ENCODE results near the gene PALLD.
A peak's percentile ranks its signal among the peaks of the same experiment; 100 is the strongest.

DNA sequence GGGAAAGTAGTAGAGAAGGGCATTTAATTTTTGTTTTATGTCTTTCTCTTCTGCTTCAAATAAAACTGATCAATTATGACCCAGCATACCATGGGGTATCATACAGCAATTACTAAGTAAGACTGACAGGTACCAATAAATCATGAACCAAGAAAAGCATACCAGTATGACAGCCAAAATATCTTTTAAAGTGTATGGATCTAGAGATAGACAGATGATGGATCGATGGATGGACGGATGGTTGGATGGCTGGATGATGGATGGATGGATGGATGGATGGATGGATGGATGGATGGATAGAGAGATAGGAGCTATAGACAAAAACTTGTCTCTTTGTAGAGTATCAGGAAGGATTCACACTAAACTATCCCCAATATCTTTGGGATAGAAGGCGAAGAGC, 18.0 kb upstream of the PALLD start:
- TF ChIP-seq POLR2AphosphoS5 (IDR thresholded peaks at IDR 0.05; ENCODE audit: insufficient read depth, low read depth, low read length): no peak
- no peak for TF ChIP-seq EZH2 (IDR thresholded peaks at IDR 0.05; ENCODE audit: borderline replicate concordance, low read depth, low read length, severe bottlenecking)
- TF ChIP-seq, protein P1, sequence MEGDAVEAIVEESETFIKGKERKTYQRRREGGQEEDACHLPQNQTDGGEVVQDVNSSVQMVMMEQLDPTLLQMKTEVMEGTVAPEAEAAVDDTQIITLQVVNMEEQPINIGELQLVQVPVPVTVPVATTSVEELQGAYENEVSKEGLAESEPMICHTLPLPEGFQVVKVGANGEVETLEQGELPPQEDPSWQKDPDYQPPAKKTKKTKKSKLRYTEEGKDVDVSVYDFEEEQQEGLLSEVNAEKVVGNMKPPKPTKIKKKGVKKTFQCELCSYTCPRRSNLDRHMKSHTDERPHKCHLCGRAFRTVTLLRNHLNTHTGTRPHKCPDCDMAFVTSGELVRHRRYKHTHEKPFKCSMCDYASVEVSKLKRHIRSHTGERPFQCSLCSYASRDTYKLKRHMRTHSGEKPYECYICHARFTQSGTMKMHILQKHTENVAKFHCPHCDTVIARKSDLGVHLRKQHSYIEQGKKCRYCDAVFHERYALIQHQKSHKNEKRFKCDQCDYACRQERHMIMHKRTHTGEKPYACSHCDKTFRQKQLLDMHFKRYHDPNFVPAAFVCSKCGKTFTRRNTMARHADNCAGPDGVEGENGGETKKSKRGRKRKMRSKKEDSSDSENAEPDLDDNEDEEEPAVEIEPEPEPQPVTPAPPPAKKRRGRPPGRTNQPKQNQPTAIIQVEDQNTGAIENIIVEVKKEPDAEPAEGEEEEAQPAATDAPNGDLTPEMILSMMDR (IDR thresholded peaks at IDR 0.05; ENCODE audit: extremely low read depth in 1 of 2, insufficient read depth in 1 of 2, low read depth in 1 of 2, low read length in 2 of 2): no peak
- peak; percentile 21 for TF ChIP-seq POLR2A (IDR thresholded peaks at IDR 0.05; ENCODE audit: low read depth, low read length)
- no peak for TF ChIP-seq MYC (IDR thresholded peaks at IDR 0.05; ENCODE audit: low read depth, low read length)
- TF ChIP-seq JUN (IDR thresholded peaks at IDR 0.05; ENCODE audit: borderline replicate concordance, insufficient read depth, insufficient read length, low read depth): no peak
- no peak for TF ChIP-seq FOS (IDR thresholded peaks at IDR 0.05; ENCODE audit: borderline replicate concordance, insufficient read depth, low read length)

Data from endothelial cell of umbilical vein (primary cell).